SK-N-SH (cell line): ENCODE results near the gene SLC36A2. TPM values are rescaled to one million over a fixed set of nuclear protein-coding genes. Genes with fewer than 3 reads are reported as not detected.

Experiments
- CTCF ChIA-PET: fragments of 300-600, 350-600 bp; formaldehyde crosslinking; extraction: SDS; loops from one replicate; lab custom pipeline; 2021; lab: Yijun Ruan, JAX
- POLR2A ChIA-PET: fragments of 350-600 bp; sonication (Branson Sonifier 250); formaldehyde crosslinking; extraction: SDS; loops from one replicate; lab custom pipeline; 2020; ENCODE audit warnings: antibody characterized with exemption, inconsistent platforms; lab: Yijun Ruan, JAX
- DNase-seq: peaks from one replicate; pipeline ENCODE4 v3.0.0; 2012
- H2AFZ ChIP-seq: fragments of 200-600 bp; sonication (generic); 2 replicates; pipeline ENCODE4 v1.8.1; 2016; ENCODE audit warnings: antibody characterized with exemption, mild to moderate bottlenecking, low read depth
- H3F3A ChIP-seq: fragments of 200-600 bp; sonication (generic); replicated peaks from 2 replicates; pipeline ENCODE3; 2016; ENCODE audit warnings: antibody characterized with exemption, mild to moderate bottlenecking; ENCODE audit not compliant: insufficient read depth
- H3K27ac ChIP-seq, 2 experiments: fragments of 200-500 bp in 1 of 2; fragments of 200-600 bp in 1 of 2; sonication (Bioruptor generic) in 1 of 2; sonication (generic), shearing (Covaris generic) in 1 of 2; 2 replicates each; pipeline versions ENCODE4 v1.5.1 to v1.6.1; 2014 to 2016; ENCODE audit warnings: low read depth in 2 of 2, inconsistent platforms in 1 of 2, low read length in 1 of 2, mild to moderate bottlenecking in 1 of 2, mixed read lengths in 1 of 2
- H3K27me3 ChIP-seq: fragments of 200-600 bp; sonication (generic), shearing (Covaris generic); 2 replicates; pipeline ENCODE4 v1.6.1; 2016; ENCODE audit warnings: mixed run types; ENCODE audit not compliant: insufficient read depth
- H3K36me3 ChIP-seq, 2 experiments: fragments of 200-500 bp in 1 of 2; fragments of 200-600 bp in 1 of 2; sonication (Bioruptor generic) in 1 of 2; sonication (generic) in 1 of 2; replicated peaks in 1 of 2; 2 replicates each; pipeline versions ENCODE3 to v1.5.1; 2014 to 2016; ENCODE audit warnings: low read length in 1 of 2, mild to moderate bottlenecking in 1 of 2; ENCODE audit not compliant: insufficient read depth in 2 of 2, control insufficient read depth in 1 of 2
- H3K4me1 ChIP-seq, 2 experiments: fragments of 200-500 bp in 1 of 2; fragments of 200-600 bp in 1 of 2; sonication (Bioruptor generic) in 1 of 2; sonication (generic), shearing (Covaris generic) in 1 of 2; 2 replicates each; pipeline versions ENCODE4 v1.5.1 to v1.6.1; 2014 to 2016; ENCODE audit warnings: low read depth in 1 of 2, low read length in 1 of 2, mixed run types in 1 of 2; ENCODE audit not compliant: insufficient read depth in 2 of 2, control insufficient read depth in 1 of 2
- H3K4me2 ChIP-seq: fragments of 200-600 bp; sonication (generic), shearing (Covaris generic); 2 replicates; pipeline ENCODE4 v1.6.1; 2017; ENCODE audit warnings: mixed run types
- H3K4me3 ChIP-seq, 2 experiments: fragments of 200-500 bp in 1 of 2; fragments of 200-600 bp in 1 of 2; sonication (Bioruptor generic) in 1 of 2; sonication (generic), shearing (Covaris generic) in 1 of 2; 2 replicates each; pipeline versions ENCODE4 v1.5.1 to v1.8.1; 2014 to 2016; ENCODE audit warnings: low read depth in 2 of 2, inconsistent platforms in 1 of 2, low read length in 1 of 2, mild to moderate bottlenecking in 1 of 2, mixed read lengths in 1 of 2, moderate library complexity in 1 of 2
- H3K79me2 ChIP-seq: fragments of 200-600 bp; sonication (generic); 2 replicates; pipeline ENCODE4 v1.8.1; 2017; ENCODE audit warnings: mild to moderate bottlenecking; ENCODE audit not compliant: insufficient read depth
- H3K9ac ChIP-seq: fragments of 200-600 bp; sonication (generic); 2 replicates; pipeline ENCODE4 v1.6.1; 2017; ENCODE audit warnings: mixed run types
- H3K9me2 ChIP-seq: fragments of 200-600 bp; sonication (generic); 2 replicates; pipeline ENCODE4 v1.6.1; 2017; ENCODE audit warnings: mixed run types
- H3K9me3 ChIP-seq: fragments of 200-600 bp; sonication (generic); 2 replicates; pipeline ENCODE4 v1.6.1; 2017; ENCODE audit warnings: mixed run types, mild to moderate bottlenecking, moderate library complexity
- H4K20me1 ChIP-seq: fragments of 200-600 bp; sonication (generic); 2 replicates; pipeline ENCODE4 v1.6.1; 2017; ENCODE audit warnings: mild to moderate bottlenecking, mixed run types; ENCODE audit not compliant: insufficient read depth
- CHD2 ChIP-seq: fragments of 150-350 bp; IDR thresholded peaks from 2 replicates; pipeline ENCODE4 v1.6.1; 2018; ENCODE audit warnings: low read length; ENCODE audit not compliant: partially characterized antibody
- FOSL2 ChIP-seq: IDR thresholded peaks from 2 replicates; pipeline ENCODE4 v1.4.0; 2012; ENCODE audit warnings: low read depth, mild to moderate bottlenecking, moderate library complexity, borderline replicate concordance
- FOXJ3 ChIP-seq: sonication (generic); formaldehyde crosslinking; IDR thresholded peaks from 2 replicates; pipeline ENCODE4 v1.5.1; 2020; ENCODE audit warnings: mild to moderate bottlenecking, missing genetic modification reagents
- FOXM1 ChIP-seq: IDR thresholded peaks from 2 replicates; pipeline ENCODE4 v1.4.0; 2012; ENCODE audit warnings: low read depth, mild to moderate bottlenecking
- GABPA ChIP-seq: IDR thresholded peaks from 2 replicates; pipeline ENCODE4 v1.4.0; 2012; ENCODE audit warnings: low read depth, mild to moderate bottlenecking
- GATA2 ChIP-seq: sonication (generic); formaldehyde crosslinking; IDR thresholded peaks from 2 replicates; pipeline ENCODE4 v1.5.0; 2020; ENCODE audit warnings: mild to moderate bottlenecking, missing genetic modification reagents
- MXI1 ChIP-seq: IDR thresholded peaks from 2 replicates; pipeline ENCODE4 v1.6.1; 2012; ENCODE audit warnings: mild to moderate bottlenecking, low read depth, low read length, improper control_type of control experiment
- RXRA ChIP-seq: IDR thresholded peaks from 2 replicates; pipeline ENCODE4 v1.4.0; 2012; ENCODE audit warnings: low read depth, mild to moderate bottlenecking, borderline replicate concordance
- TAF1 ChIP-seq: IDR thresholded peaks from 2 replicates; pipeline ENCODE4 v1.6.1; 2012; ENCODE audit warnings: low read depth, mild to moderate bottlenecking, low read length, moderate library complexity, borderline replicate concordance
- YY1 ChIP-seq: IDR thresholded peaks from 2 replicates; pipeline ENCODE4 v1.4.0; 2012; ENCODE audit warnings: low read depth, mild to moderate bottlenecking
- WGBS: methylation state at CpG from one replicate; pipeline ENCODE4 v1.1.6; 2017; ENCODE audit warnings: low lambda C conversion rate; 5-methylcytosine and 5-hydroxymethylcytosine counted together
- polyA plus RNA-seq, 3 experiments: library from polyadenylated mRNA; depleted of rRNA; stranded (reverse); fragments of >200 nt; gene quantifications; 2 replicates each; pipeline ENCODE4 v1.2.3, GENCODE V29; 2012
- TF ChIP-seq, protein P1 (sequence below): IDR thresholded peaks from 2 replicates; pipeline ENCODE4 v1.4.0; 2012; ENCODE audit warnings: low read depth, borderline replicate concordance

The SLC36A2 gene
- polyA plus RNA-seq, 1 of the 3 experiments (the other 2 are of a cell fraction), result not detected

DNA sequence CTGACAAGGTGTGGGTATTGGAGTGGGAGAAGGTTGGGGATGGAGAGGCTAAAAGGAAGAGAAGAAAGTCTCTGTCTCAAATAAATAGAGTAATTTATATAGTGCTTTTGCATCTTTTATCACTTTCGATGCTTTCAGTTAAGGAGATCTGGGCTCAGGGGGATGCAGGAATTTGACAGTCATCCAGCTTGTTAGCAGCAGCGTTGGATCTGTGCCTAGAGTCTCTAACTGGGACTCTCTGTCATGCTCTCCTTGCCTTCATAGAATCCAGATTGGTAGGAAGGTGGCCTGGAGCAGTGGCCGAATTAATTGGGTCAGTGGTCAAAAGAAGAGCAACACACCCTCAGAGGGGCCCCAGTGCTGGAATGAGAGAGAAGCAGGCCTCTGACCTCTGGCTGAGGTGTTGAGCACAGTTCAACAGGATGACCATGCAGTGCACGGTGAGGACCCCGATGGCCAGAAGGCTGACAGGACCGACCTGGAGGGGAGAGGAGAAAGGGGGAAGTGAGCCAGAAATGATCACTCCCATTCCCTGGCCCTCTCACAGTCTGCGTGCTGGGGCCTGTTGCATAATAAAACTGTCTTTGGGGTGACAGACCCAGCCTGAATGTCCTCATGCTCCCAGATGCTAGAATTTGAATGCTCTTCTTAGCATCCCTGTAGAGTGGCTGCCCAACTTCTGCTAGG, 51.4 kb downstream of the SLC36A2 start:
- H3F3A ChIP-seq, result no peaks in the 10 kb centered on the region
- H3K4me2 ChIP-seq, result no peak overlapping the region
- ChIA-PET CTCF (interaction anchor here (1.6 to 2.3 kb wide), 2 partner anchors 12 to 14 kb away, joined by 3 to 5 read pairs; no protein-coding TSS in a partner anchor), POLR2A (no interaction called here)
- no peak for DNase-seq
- H3K9ac ChIP-seq, result no peak overlapping the region
- H3K27ac ChIP-seq, result no peak overlapping the region
- H3K36me3 ChIP-seq, result no peaks in the 10 kb centered on the region
- TF ChIP-seq GATA2 (no peak), FOSL2 (no peak), GABPA (no peak), MXI1 (no peak), FOXM1 (no peak), TAF1 (no peak), RXRA (no peak), YY1 (no peak)
- TF ChIP-seq, protein P1, sequence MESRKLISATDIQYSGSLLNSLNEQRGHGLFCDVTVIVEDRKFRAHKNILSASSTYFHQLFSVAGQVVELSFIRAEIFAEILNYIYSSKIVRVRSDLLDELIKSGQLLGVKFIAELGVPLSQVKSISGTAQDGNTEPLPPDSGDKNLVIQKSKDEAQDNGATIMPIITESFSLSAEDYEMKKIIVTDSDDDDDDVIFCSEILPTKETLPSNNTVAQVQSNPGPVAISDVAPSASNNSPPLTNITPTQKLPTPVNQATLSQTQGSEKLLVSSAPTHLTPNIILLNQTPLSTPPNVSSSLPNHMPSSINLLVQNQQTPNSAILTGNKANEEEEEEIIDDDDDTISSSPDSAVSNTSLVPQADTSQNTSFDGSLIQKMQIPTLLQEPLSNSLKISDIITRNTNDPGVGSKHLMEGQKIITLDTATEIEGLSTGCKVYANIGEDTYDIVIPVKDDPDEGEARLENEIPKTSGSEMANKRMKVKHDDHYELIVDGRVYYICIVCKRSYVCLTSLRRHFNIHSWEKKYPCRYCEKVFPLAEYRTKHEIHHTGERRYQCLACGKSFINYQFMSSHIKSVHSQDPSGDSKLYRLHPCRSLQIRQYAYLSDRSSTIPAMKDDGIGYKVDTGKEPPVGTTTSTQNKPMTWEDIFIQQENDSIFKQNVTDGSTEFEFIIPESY, result no peak
- no peak overlapping the region for H2AFZ ChIP-seq
- H3K79me2 ChIP-seq, result no peaks in the 10 kb centered on the region
- no peaks in the 10 kb centered on the region for H4K20me1 ChIP-seq
- peaks cover under 1% of the 10 kb centered on the region for H3K27me3 ChIP-seq
- 13% methylated on average over 7 of the region's 7 CpGs for WGBS
- H3K4me3 ChIP-seq, result no peak overlapping the region
- no peaks in the 10 kb centered on the region for H3K9me3 ChIP-seq
- H3K9me2 ChIP-seq, result no peaks in the 10 kb centered on the region
- no peaks in the 10 kb centered on the region; a peak in 1 of 4 replicates for H3K4me1 ChIP-seq

DNA sequence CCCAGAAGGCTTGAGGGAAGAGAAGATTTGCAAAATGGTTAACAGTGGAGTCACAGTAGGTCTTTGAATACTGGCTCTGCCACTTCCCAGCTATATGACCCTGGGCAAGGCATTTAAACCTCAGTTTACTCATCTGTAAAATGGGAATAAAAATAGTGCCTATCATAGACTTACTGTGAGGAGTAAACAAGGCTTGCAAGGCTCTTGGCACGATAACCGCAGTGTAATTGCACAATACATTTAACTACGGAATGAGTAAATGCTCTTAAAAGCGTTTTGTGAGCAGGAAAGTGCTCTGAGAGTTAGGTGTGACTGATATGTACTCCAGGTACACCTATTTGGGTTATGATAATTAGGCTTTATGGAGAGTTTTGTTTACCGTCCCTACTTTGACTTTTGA, 52.2 kb downstream of the SLC36A2 start:
- TF ChIP-seq RXRA (no peak), FOXM1 (no peak), FOXJ3 (CRISPR knock-in tag) (no peak), GABPA (no peak), FOSL2 (no peak), CHD2 (no peak)
- Histone ChIP-seq H3K9me2 (no peaks in the 10 kb centered on the region), H3K36me3 (no peaks in the 10 kb centered on the region), H3K27me3 (no peaks in the 10 kb centered on the region; the same call in 1 of the 2 replicates), H3F3A (no peaks in the 10 kb centered on the region), H3K4me3 (no peak overlapping the region), H2AFZ (no peak overlapping the region), H3K9me3 (no peaks in the 10 kb centered on the region), H3K9ac (no peak overlapping the region), H3K27ac (no peak overlapping the region), H4K20me1 (no peaks in the 10 kb centered on the region), H3K79me2 (no peaks in the 10 kb centered on the region), H3K4me2 (no peak overlapping the region), H3K4me1 (no peaks in the 10 kb centered on the region; a peak in 1 of 4 replicates)
- CTCF ChIA-PET, result interaction anchor here (1.6 kb wide), 1 partner anchor 13 kb away, joined by 3 read pairs; no protein-coding TSS in a partner anchor
- DNase-seq, result no peak
- WGBS, result 56% methylated on average over 5 of the region's 5 CpGs
- POLR2A ChIA-PET, result no interaction called here
